NT2/D1 (cell line): ENCODE results near the gene PRR18.

ENCODE experiments used
- DNase-seq: peaks from one replicate; pipeline ENCODE4 v3.0.0-alpha.2; 2011; ENCODE audit warnings: low read depth, low spot score
- H3K27me3 ChIP-seq: 2 replicates; pipeline ENCODE4 v1.6.0; 2011; ENCODE audit warnings: mild to moderate bottlenecking; ENCODE audit not compliant: insufficient read length, insufficient read depth
- H3K36me3 ChIP-seq: 2 replicates; pipeline ENCODE4 v1.6.1; 2011; ENCODE audit warnings: mild to moderate bottlenecking, low read length, mixed read lengths; ENCODE audit not compliant: insufficient read depth, insufficient read length
- H3K4me1 ChIP-seq: 2 replicates; pipeline ENCODE4 v1.5.1; 2011; ENCODE audit not compliant: insufficient read depth, insufficient read length
- H3K4me3 ChIP-seq: 2 replicates; pipeline ENCODE4 v1.5.1; 2011; ENCODE audit warnings: low read depth; ENCODE audit not compliant: insufficient read length
- H3K9ac ChIP-seq: 2 replicates; pipeline ENCODE4 v1.6.0; 2011; ENCODE audit warnings: low read depth; ENCODE audit not compliant: insufficient read length
- H3K9me3 ChIP-seq: 2 replicates; pipeline ENCODE4 v1.5.1; 2011; ENCODE audit warnings: mild to moderate bottlenecking, low read length; ENCODE audit not compliant: insufficient read depth
- SUZ12 ChIP-seq: IDR thresholded peaks from 2 replicates; pipeline ENCODE4 v1.6.1; 2011; ENCODE audit not compliant: insufficient read length, insufficient read depth; ENCODE audit errors: extremely low read depth
- YY1 ChIP-seq: IDR thresholded peaks from 2 replicates; pipeline ENCODE4 v1.6.1; 2011; ENCODE audit not compliant: insufficient read length, insufficient read depth
- ZNF274 ChIP-seq: IDR thresholded peaks from 2 replicates; pipeline ENCODE4 v1.6.1; 2011; ENCODE audit warnings: mild to moderate bottlenecking, low read depth, low read length

PRR18 gene

GRCh38 chr6:166258854-166259276, 49.3 kb downstream of the PRR18 start:
- Histone ChIP-seq H3K4me3 (no peak overlapping the region), H3K27me3 (peaks cover 22% of the 10 kb centered on the region), H3K9me3 (no peaks in the 10 kb centered on the region), H3K9ac (no peak overlapping the region), H3K4me1 (no peaks in the 10 kb centered on the region), H3K36me3 (no peaks in the 10 kb centered on the region)
- TF ChIP-seq YY1 (no peak), SUZ12 (no peak)
- no peak for DNase-seq

GRCh38 chr6:166257911-166258318, 50.3 kb downstream of the PRR18 start:
- Histone ChIP-seq H3K4me3 (no peak overlapping the region), H3K9ac (no peak overlapping the region), H3K27me3 (peaks cover 25% of the 10 kb centered on the region), H3K36me3 (no peaks in the 10 kb centered on the region), H3K9me3 (no peaks in the 10 kb centered on the region), H3K4me1 (no peaks in the 10 kb centered on the region)
- no peak for DNase-seq
- no peak for TF ChIP-seq SUZ12
- no peak for TF ChIP-seq YY1
- TF ChIP-seq ZNF274: no peak
